ENCODE measurements around the gene ZNF674.
"Not testable (repeated sequence)": the region's sequence is repeated elsewhere in the genome, so short reads cannot be mapped to it uniquely, and the experiment has no call there.

The ZNF674 gene

DNA sequence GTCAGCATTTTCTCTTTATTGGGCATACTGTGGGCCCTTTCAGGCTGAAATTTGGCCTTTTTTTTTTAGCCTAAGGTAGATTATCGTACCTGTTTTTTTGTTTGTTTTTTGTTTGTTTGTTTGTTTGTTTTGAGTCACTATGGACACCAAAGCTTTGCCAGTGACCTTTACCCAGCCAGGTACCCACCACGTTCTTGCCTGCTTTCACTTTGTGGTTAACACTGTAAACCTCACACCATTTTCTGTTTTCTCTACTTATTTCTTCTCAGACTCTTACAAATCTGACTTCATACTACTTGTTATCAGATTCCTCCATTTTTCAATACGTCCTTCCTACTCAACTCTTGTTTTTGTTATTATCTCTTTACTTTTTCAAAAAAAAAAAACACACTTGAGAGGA is 81.5 kb downstream of the ZNF674 start:
- no peak for DNase-seq (ENCODE audit: low spot score)

- no peak for DNase-seq (ENCODE audit: low spot score)
These were observed 83.5 kb downstream of the ZNF674 start for GRCh38 chrX:46461660-46462191.

GRCh38 chrX:46460801-46461659 is 84.2 kb downstream of the ZNF674 start:
- not testable (repeated sequence) for DNase-seq (ENCODE audit: low spot score)

- DNase-seq (ENCODE audit: low spot score), result no peak
These were observed 85.6 kb downstream of the ZNF674 start for GRCh38 chrX:46459603-46460002.

DNA sequence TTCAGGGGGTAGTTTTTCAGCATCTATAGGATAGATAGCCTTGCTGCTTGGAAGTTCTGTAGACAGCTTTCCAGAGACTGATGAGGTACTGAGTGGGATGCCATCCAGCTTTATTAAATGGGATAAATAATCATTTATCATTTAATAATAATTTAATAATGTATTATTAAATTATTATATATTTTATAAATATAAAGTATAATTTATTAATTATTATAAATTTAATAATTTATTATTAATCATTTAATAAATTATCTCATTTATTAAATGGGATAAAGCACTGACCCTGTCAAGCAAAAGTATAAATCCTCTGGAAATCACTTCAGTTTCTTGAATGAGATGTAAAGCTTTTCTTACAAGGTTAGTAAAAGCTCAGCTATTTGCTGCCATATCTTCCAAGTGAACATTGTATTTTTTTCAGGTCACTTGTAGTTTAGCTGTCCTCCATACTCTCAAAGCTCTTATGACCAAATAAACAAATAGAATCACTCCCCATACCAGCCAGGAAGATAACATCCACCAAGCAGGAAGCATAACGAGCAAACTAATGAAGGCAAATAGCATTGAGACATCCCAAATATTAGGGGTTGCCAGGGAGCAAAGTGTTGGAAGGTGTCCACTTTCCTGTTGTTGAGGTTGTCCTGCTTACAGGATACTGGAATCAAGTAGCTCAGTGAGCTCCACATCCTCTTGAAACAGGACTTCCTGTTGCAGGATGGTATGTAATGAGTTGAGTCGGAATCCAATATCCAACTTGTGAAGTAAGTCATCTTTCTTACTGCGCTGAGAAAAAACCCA is 88.9 kb downstream of the ZNF674 start:
- DNase-seq (ENCODE audit: low spot score), result no peak

Data from left forelimb (tissue), 1 donor.